ENCODE data around the gene LARGE1. TPM values are rescaled to one million over a fixed set of nuclear protein-coding genes. Genes with fewer than 3 reads are reported as not detected.

LARGE1 gene
- total RNA-seq, 1 experiment from 2014 or later = 1.5 TPM

GRCh38 chr22:33255791-33256190 is 664.5 kb downstream of the LARGE1 start:
- no peak overlapping the region for H2AFZ ChIP-seq (ENCODE audit: low read depth, low read length, poor library complexity, severe bottlenecking)
- H4K20me1 ChIP-seq (ENCODE audit: insufficient read depth) = no peaks in the 10 kb centered on the region
- H3K9me2 ChIP-seq (ENCODE audit: insufficient read depth) = no peaks in the 10 kb centered on the region
- ChIA-PET POLR2A (no interaction called here), RAD21 (ENCODE audit: low non-redundant PET in 1 of 2, low total read pairs in 2 of 2, uncharacterized antibody in 2 of 2, unreplicated experiment in 2 of 2) (no interaction called here), CTCF (no interaction called here)
- no peak overlapping the region for H3K4me2 ChIP-seq (ENCODE audit: low read length)
- no TSS peak for BruUV-seq (replicated peaks)
- H3K4me3 ChIP-seq (replicated peaks in 1 of 2; ENCODE audit: low read depth in 1 of 2, low read length in 2 of 2) = no peak overlapping the region
- intact Hi-C loops (cut with micrococcal nuclease) = no loop called here
- ATAC-seq (no peak), DNase-seq (ENCODE audit: low read depth, low spot score) (no peak)
- no peak overlapping the region for H3K27ac ChIP-seq (ENCODE audit: low read depth, low read length)
- H3K9me3 ChIP-seq (ENCODE audit: control insufficient read depth in 1 of 2, insufficient read depth in 1 of 2, low read depth in 1 of 2, low read length in 2 of 2) = peaks cover 0 to 21% of the 10 kb centered on the region in 2 experiments; a peak in 2 of 4 replicates
- TF ChIP-seq EZH2phosphoT487 (IDR thresholded peaks at IDR 0.05; ENCODE audit: borderline replicate concordance) (no peak), SRF (IDR thresholded peaks at IDR 0.05; ENCODE audit: low read depth) (no peak), POLR2AphosphoS5 (IDR thresholded peaks at IDR 0.05; ENCODE audit: low read depth, low read length) (no peak), RAD21 (IDR thresholded peaks at IDR 0.05; ENCODE audit: low read depth) (no peak), EGR1 (IDR thresholded peaks at IDR 0.05; ENCODE audit: low read depth) (no peak), CEBPB (IDR thresholded peaks at IDR 0.05; ENCODE audit: low read depth) (no peak), TCF7L2 (IDR thresholded peaks at IDR 0.05; ENCODE audit: borderline replicate concordance, extremely low read depth, insufficient read depth, insufficient read length) (no peak), CBX3 (IDR thresholded peaks at IDR 0.05; ENCODE audit: low read depth) (no peak), SP1 (IDR thresholded peaks at IDR 0.05; ENCODE audit: low read depth) (no peak), EZH2 (IDR thresholded peaks at IDR 0.05) (no peak), FOSL1 (IDR thresholded peaks at IDR 0.05; ENCODE audit: low read depth) (no peak)
- TF ChIP-seq, protein P1, sequence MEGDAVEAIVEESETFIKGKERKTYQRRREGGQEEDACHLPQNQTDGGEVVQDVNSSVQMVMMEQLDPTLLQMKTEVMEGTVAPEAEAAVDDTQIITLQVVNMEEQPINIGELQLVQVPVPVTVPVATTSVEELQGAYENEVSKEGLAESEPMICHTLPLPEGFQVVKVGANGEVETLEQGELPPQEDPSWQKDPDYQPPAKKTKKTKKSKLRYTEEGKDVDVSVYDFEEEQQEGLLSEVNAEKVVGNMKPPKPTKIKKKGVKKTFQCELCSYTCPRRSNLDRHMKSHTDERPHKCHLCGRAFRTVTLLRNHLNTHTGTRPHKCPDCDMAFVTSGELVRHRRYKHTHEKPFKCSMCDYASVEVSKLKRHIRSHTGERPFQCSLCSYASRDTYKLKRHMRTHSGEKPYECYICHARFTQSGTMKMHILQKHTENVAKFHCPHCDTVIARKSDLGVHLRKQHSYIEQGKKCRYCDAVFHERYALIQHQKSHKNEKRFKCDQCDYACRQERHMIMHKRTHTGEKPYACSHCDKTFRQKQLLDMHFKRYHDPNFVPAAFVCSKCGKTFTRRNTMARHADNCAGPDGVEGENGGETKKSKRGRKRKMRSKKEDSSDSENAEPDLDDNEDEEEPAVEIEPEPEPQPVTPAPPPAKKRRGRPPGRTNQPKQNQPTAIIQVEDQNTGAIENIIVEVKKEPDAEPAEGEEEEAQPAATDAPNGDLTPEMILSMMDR (IDR thresholded peaks at IDR 0.05 in 2 of 3, conservative IDR thresholded peaks at IDR 0.05 in 1 of 3; ENCODE audit: borderline replicate concordance in 1 of 3, insufficient read depth in 1 of 3, low read depth in 2 of 3, low read length in 2 of 3) = no peak
- TF ChIP-seq, protein P2, sequence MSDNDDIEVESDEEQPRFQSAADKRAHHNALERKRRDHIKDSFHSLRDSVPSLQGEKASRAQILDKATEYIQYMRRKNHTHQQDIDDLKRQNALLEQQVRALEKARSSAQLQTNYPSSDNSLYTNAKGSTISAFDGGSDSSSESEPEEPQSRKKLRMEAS (IDR thresholded peaks at IDR 0.05) = no peak
- TF ChIP-seq, protein P3, sequence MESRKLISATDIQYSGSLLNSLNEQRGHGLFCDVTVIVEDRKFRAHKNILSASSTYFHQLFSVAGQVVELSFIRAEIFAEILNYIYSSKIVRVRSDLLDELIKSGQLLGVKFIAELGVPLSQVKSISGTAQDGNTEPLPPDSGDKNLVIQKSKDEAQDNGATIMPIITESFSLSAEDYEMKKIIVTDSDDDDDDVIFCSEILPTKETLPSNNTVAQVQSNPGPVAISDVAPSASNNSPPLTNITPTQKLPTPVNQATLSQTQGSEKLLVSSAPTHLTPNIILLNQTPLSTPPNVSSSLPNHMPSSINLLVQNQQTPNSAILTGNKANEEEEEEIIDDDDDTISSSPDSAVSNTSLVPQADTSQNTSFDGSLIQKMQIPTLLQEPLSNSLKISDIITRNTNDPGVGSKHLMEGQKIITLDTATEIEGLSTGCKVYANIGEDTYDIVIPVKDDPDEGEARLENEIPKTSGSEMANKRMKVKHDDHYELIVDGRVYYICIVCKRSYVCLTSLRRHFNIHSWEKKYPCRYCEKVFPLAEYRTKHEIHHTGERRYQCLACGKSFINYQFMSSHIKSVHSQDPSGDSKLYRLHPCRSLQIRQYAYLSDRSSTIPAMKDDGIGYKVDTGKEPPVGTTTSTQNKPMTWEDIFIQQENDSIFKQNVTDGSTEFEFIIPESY (IDR thresholded peaks at IDR 0.05; ENCODE audit: extremely low read depth, insufficient replicate concordance, low read length) = no peak
- no peaks in the 10 kb centered on the region for H3K79me2 ChIP-seq (ENCODE audit: insufficient read depth, low read length)
- no peaks in the 10 kb centered on the region for H3K4me1 ChIP-seq (ENCODE audit: control insufficient read depth in 1 of 2, insufficient read depth in 2 of 2, low read length in 2 of 2)
- H3K9ac ChIP-seq (ENCODE audit: low read length) = no peak overlapping the region
- H3K36me3 ChIP-seq (ENCODE audit: control insufficient read depth in 1 of 2, insufficient read depth in 2 of 2, low read length in 2 of 2) = no peaks in the 10 kb centered on the region
- H3K27me3 ChIP-seq (ENCODE audit: insufficient read depth, low read length) = no peaks in the 10 kb centered on the region
